Measurements from ENCODE around the gene MOGAT3.

Gene MOGAT3

GRCh38 chr7:101161692-101162471 lies 39.0 kb downstream of the MOGAT3 start:
- Histone ChIP-seq H3K27ac (ENCODE audit: insufficient read depth in 1 of 2, low read depth in 1 of 2, low read length in 2 of 2, poor library complexity in 1 of 2, severe bottlenecking in 2 of 2) (no peak overlapping the region), H3K4me1 (ENCODE audit: control extremely low read depth in 1 of 4, control insufficient read depth in 4 of 4, insufficient read depth in 4 of 4, low read length in 3 of 4) (peaks cover 0 to 41% (median 31%) of the 10 kb centered on the region in 4 experiments), H3K9me3 (ENCODE audit: control extremely low read depth in 1 of 5, control insufficient read depth in 4 of 5, insufficient read depth in 2 of 5, low read depth in 1 of 5, low read length in 4 of 5) (no peaks in the 10 kb centered on the region), H3K27me3 (replicated peaks in 2 of 5; ENCODE audit: control insufficient read depth in 4 of 5, insufficient read depth in 5 of 5, low read length in 4 of 5) (peaks cover 0 to 49% (median 19%) of the 10 kb centered on the region in 5 experiments), H3K36me3 (ENCODE audit: control insufficient read depth in 4 of 4, insufficient read depth in 4 of 4, low read length in 3 of 4) (peaks cover 0 to 14% (median 2%) of the 10 kb centered on the region in 4 experiments), H3K4me3 (ENCODE audit: control insufficient read depth in 1 of 7, extremely low read depth in 1 of 7, insufficient read depth in 4 of 7, low read depth in 2 of 7, low read length in 6 of 7) (no peak overlapping the region)
- ChIA-PET CTCF (interaction anchor here (1.0 to 1.6 kb wide), 2 partner anchors 12 to 30 kb away, joined by 3 to 4 read pairs; no protein-coding TSS in a partner anchor), POLR2A (no interaction called here)
- no peak for DNase-seq
- WGBS (ENCODE audit: insufficient coverage), result 83% methylated on average over 12 of the region's 17 CpGs

- ChIA-PET POLR2A (no interaction called here), CTCF (interaction anchor here (1.0 kb wide), 1 partner anchor 31 kb away, joined by 4 read pairs; no protein-coding TSS in a partner anchor)
- H3K4me1 ChIP-seq (ENCODE audit: control extremely low read depth in 1 of 4, control insufficient read depth in 4 of 4, insufficient read depth in 4 of 4, low read length in 3 of 4), result peaks cover 0 to 32% (median 26%) of the 10 kb centered on the region in 4 experiments
- H3K36me3 ChIP-seq (ENCODE audit: control insufficient read depth in 4 of 4, insufficient read depth in 4 of 4, low read length in 3 of 4), result peaks cover 0 to 14% (median 2%) of the 10 kb centered on the region in 4 experiments
- no peak overlapping the region for H3K27ac ChIP-seq (ENCODE audit: insufficient read depth in 1 of 2, low read depth in 1 of 2, low read length in 2 of 2, poor library complexity in 1 of 2, severe bottlenecking in 2 of 2)
- H3K9me3 ChIP-seq (ENCODE audit: control extremely low read depth in 1 of 5, control insufficient read depth in 4 of 5, insufficient read depth in 2 of 5, low read depth in 1 of 5, low read length in 4 of 5), result no peaks in the 10 kb centered on the region
- no peak for DNase-seq
- peaks cover 0 to 40% (median 15%) of the 10 kb centered on the region in 5 experiments for H3K27me3 ChIP-seq (replicated peaks in 2 of 5; ENCODE audit: control insufficient read depth in 4 of 5, insufficient read depth in 5 of 5, low read length in 4 of 5)
- H3K4me3 ChIP-seq (ENCODE audit: control insufficient read depth in 1 of 7, extremely low read depth in 1 of 7, insufficient read depth in 4 of 7, low read depth in 2 of 7, low read length in 6 of 7), result no peak overlapping the region
These were observed 39.9 kb downstream of the MOGAT3 start for GRCh38 chr7:101160910-101161309.

- CTCF ChIA-PET, result interaction anchor here (2.2 kb wide), 1 partner anchor 16 kb away, joined by 7 read pairs; no protein-coding TSS in a partner anchor
- no peak for DNase-seq
- H3K27ac ChIP-seq (ENCODE audit: insufficient read depth in 1 of 2, low read depth in 1 of 2, low read length in 2 of 2, poor library complexity in 1 of 2, severe bottlenecking in 2 of 2), result no peak overlapping the region
- WGBS (ENCODE audit: insufficient coverage), result 93% methylated on average over 15 of the region's 31 CpGs
- POLR2A ChIA-PET, result no interaction called here
- H3K9me3 ChIP-seq (ENCODE audit: control extremely low read depth in 1 of 5, control insufficient read depth in 4 of 5, insufficient read depth in 2 of 5, low read depth in 1 of 5, low read length in 4 of 5), result no peaks in the 10 kb centered on the region
- H3K4me1 ChIP-seq (ENCODE audit: control extremely low read depth in 1 of 4, control insufficient read depth in 4 of 4, insufficient read depth in 4 of 4, low read length in 3 of 4), result peaks cover 0 to 32% (median 26%) of the 10 kb centered on the region in 4 experiments
- H3K27me3 ChIP-seq (replicated peaks in 2 of 5; ENCODE audit: control insufficient read depth in 4 of 5, insufficient read depth in 5 of 5, low read length in 4 of 5), result peaks cover 0 to 32% (median 12%) of the 10 kb centered on the region in 5 experiments
- no peak overlapping the region for H3K4me3 ChIP-seq (ENCODE audit: control insufficient read depth in 1 of 7, extremely low read depth in 1 of 7, insufficient read depth in 4 of 7, low read depth in 2 of 7, low read length in 6 of 7)
- H3K36me3 ChIP-seq (ENCODE audit: control insufficient read depth in 4 of 4, insufficient read depth in 4 of 4, low read length in 3 of 4), result peaks cover 0 to 14% (median 2%) of the 10 kb centered on the region in 4 experiments
These were observed 40.9 kb downstream of the MOGAT3 start for GRCh38 chr7:101159696-101160674.

- WGBS (ENCODE audit: insufficient coverage), result 96% methylated on average over 11 of the region's 14 CpGs
- Histone ChIP-seq H3K36me3 (ENCODE audit: control insufficient read depth in 4 of 4, insufficient read depth in 4 of 4, low read length in 3 of 4) (peaks cover 0 to 12% (median 2%) of the 10 kb centered on the region in 4 experiments), H3K4me3 (ENCODE audit: control insufficient read depth in 1 of 7, extremely low read depth in 1 of 7, insufficient read depth in 4 of 7, low read depth in 2 of 7, low read length in 6 of 7) (no peak overlapping the region), H3K27me3 (replicated peaks in 2 of 5; ENCODE audit: control insufficient read depth in 4 of 5, insufficient read depth in 5 of 5, low read length in 4 of 5) (peaks cover 0 to 8% (median 3%) of the 10 kb centered on the region in 5 experiments), H3K27ac (ENCODE audit: insufficient read depth in 1 of 2, low read depth in 1 of 2, low read length in 2 of 2, poor library complexity in 1 of 2, severe bottlenecking in 2 of 2) (no peak overlapping the region), H3K4me1 (ENCODE audit: control extremely low read depth in 1 of 4, control insufficient read depth in 4 of 4, insufficient read depth in 4 of 4, low read length in 3 of 4) (peaks cover 0 to 11% (median 8%) of the 10 kb centered on the region in 4 experiments), H3K9me3 (ENCODE audit: control extremely low read depth in 1 of 5, control insufficient read depth in 4 of 5, insufficient read depth in 2 of 5, low read depth in 1 of 5, low read length in 4 of 5) (no peaks in the 10 kb centered on the region)
- ChIA-PET CTCF (interaction anchor here (0.6 to 2.3 kb wide), 10 partner anchors 9 to 138 kb away, joined by 3 to 14 read pairs (median 4); no protein-coding TSS in a partner anchor), POLR2A (interaction anchor here (0.6 kb wide), 1 partner anchor 9 kb away, joined by 4 read pairs; no protein-coding TSS in a partner anchor)
- no peak for DNase-seq
These were observed 43.8 kb downstream of the MOGAT3 start for GRCh38 chr7:101156866-101157589.

- Histone ChIP-seq H3K4me1 (ENCODE audit: control extremely low read depth in 1 of 4, control insufficient read depth in 4 of 4, insufficient read depth in 4 of 4, low read length in 3 of 4) (peaks cover 0 to 11% (median 8%) of the 10 kb centered on the region in 4 experiments), H3K27me3 (replicated peaks in 2 of 5; ENCODE audit: control insufficient read depth in 4 of 5, insufficient read depth in 5 of 5, low read length in 4 of 5) (peaks cover 0 to 9% (median 2%) of the 10 kb centered on the region in 5 experiments), H3K36me3 (ENCODE audit: control insufficient read depth in 4 of 4, insufficient read depth in 4 of 4, low read length in 3 of 4) (peaks cover 0 to 12% (median 2%) of the 10 kb centered on the region in 4 experiments), H3K27ac (ENCODE audit: insufficient read depth in 1 of 2, low read depth in 1 of 2, low read length in 2 of 2, poor library complexity in 1 of 2, severe bottlenecking in 2 of 2) (no peak overlapping the region), H3K4me3 (ENCODE audit: control insufficient read depth in 1 of 7, extremely low read depth in 1 of 7, insufficient read depth in 4 of 7, low read depth in 2 of 7, low read length in 6 of 7) (no peak overlapping the region), H3K9me3 (ENCODE audit: control extremely low read depth in 1 of 5, control insufficient read depth in 4 of 5, insufficient read depth in 2 of 5, low read depth in 1 of 5, low read length in 4 of 5) (no peaks in the 10 kb centered on the region)
- WGBS (ENCODE audit: insufficient coverage), result 100% methylated on average over 6 of the region's 6 CpGs
- DNase-seq, result no peak
- ChIA-PET POLR2A (interaction anchor here (0.6 kb wide), 1 partner anchor 8 kb away, joined by 4 read pairs; no protein-coding TSS in a partner anchor), CTCF (interaction anchor here (0.6 to 2.3 kb wide), 10 partner anchors 9 to 126 kb away, joined by 3 to 14 read pairs (median 4); no protein-coding TSS in a partner anchor)
These were observed 44.6 kb downstream of the MOGAT3 start for GRCh38 chr7:101156277-101156676.

GRCh38 chr7:101155303-101155702 lies 45.5 kb downstream of the MOGAT3 start:
- 49% methylated on average over 4 of the region's 4 CpGs for WGBS (ENCODE audit: insufficient coverage)
- Histone ChIP-seq H3K27me3 (replicated peaks in 2 of 5; ENCODE audit: control insufficient read depth in 4 of 5, insufficient read depth in 5 of 5, low read length in 4 of 5) (peaks cover 0 to 9% (median 2%) of the 10 kb centered on the region in 5 experiments), H3K36me3 (ENCODE audit: control insufficient read depth in 4 of 4, insufficient read depth in 4 of 4, low read length in 3 of 4) (peaks cover 0 to 12% (median 2%) of the 10 kb centered on the region in 4 experiments), H3K27ac (ENCODE audit: insufficient read depth in 1 of 2, low read depth in 1 of 2, low read length in 2 of 2, poor library complexity in 1 of 2, severe bottlenecking in 2 of 2) (no peak overlapping the region), H3K4me3 (ENCODE audit: control insufficient read depth in 1 of 7, extremely low read depth in 1 of 7, insufficient read depth in 4 of 7, low read depth in 2 of 7, low read length in 6 of 7) (peak overlapping the region in 6 of 7 experiments; percentile 43 to 80 (median 70)), H3K4me1 (ENCODE audit: control extremely low read depth in 1 of 4, control insufficient read depth in 4 of 4, insufficient read depth in 4 of 4, low read length in 3 of 4) (peaks cover 0 to 11% (median 8%) of the 10 kb centered on the region in 4 experiments), H3K9me3 (ENCODE audit: control extremely low read depth in 1 of 5, control insufficient read depth in 4 of 5, insufficient read depth in 2 of 5, low read depth in 1 of 5, low read length in 4 of 5) (no peaks in the 10 kb centered on the region)
- ChIA-PET POLR2A (no interaction called here), CTCF (interaction anchor here (1.0 to 2.2 kb wide), 7 partner anchors 9 to 127 kb away, joined by 3 to 14 read pairs (median 4); no protein-coding TSS in a partner anchor)
- DNase-seq, result no peak

Data from common myeloid progenitor, CD34-positive (primary cell).